SKM-1 (cell line): ENCODE measurements around the gene SLC43A2.
"Not testable (repeated sequence)": the region's sequence is repeated elsewhere in the genome, so short reads cannot be mapped to it uniquely, and the experiment has no call there.

ENCODE experiments used
- DNase-seq: peaks from one replicate; lab custom pipeline; 2025; ENCODE audit not compliant: unreplicated experiment; lab: John Stamatoyannopoulos, UW

Gene SLC43A2

DNA sequence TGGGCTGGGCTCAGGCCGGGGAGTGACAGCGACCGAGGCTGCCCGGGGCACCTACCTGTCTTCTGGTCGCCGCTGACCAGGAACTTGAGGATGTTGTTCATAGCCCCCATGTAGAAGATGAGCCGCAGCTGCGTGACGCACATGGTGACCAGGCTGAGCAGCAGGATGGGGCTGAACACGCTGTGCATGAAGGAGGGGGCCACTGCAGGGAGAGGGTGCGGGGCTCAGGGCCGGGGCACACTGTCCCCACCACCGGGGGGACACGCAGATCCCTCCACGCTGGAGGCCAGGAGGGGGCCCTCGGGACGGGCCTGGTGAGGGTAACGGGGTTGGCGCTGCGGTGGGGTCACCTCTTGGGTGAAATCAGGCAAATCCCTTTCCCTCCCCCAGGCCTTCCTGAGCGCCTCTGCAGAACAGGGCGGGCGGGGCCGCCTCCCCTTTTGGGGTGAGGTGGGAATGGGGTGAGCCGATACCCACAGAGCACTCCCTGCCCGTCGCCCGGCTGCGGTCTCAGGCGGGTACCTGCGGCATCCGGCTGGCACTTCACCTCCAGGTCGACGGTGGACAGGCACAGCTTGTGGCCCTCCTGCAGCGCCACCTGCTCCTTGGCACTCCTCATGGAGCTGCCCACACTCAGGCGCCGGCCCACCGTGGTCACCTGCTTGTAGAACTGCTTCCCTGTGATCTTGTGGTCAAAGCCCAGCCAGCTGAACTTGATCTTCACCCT lies 37.7 kb downstream of the SLC43A2 start:
- no peak for DNase-seq

DNA sequence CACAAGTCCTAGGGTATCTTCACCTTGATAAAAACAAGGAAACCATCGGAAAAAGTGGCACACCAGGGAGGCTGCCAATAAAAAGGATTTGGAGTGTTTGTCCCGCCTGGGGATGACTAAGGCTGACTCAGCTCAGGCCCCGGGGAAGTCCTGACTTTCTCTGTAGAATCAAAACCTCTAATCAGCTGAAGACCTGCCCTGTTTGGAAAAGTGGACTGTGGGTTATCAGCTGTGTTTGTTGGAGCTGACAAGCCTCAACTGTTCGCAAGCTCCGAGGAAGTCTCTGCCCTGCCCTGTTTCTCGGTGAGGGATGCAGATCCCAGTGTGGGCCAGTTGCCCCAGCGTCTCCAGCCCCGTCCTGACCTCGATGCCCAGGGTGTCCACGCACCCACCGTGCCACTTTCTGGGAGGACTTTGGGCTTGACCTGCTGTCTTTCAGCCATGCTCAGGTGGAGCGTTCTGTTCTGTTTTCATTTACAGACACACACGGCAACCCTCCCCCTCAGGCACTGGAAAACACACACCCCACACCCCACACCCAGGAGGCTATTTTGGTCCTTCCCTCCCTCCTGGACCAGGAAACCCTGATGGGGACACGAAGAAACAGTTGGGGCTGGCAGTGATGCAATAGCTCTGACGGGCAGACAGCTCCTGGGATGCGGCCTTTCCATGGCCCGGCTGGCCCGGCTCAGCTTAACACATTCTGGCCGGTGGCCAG lies 38.4 kb downstream of the SLC43A2 start:
- DNase-seq, result no peak

- DNase-seq, result no peak
These were observed 39.6 kb downstream of the SLC43A2 start for GRCh38 chr17:1588821-1589585.

GRCh38 chr17:1584167-1584566 lies 44.5 kb downstream of the SLC43A2 start:
- no peak for DNase-seq

- no peak for DNase-seq
These were observed 45.1 kb downstream of the SLC43A2 start for GRCh38 chr17:1583556-1583955.

- no peak for DNase-seq
These were observed 46.3 kb downstream of the SLC43A2 start for GRCh38 chr17:1582374-1582773.

DNA sequence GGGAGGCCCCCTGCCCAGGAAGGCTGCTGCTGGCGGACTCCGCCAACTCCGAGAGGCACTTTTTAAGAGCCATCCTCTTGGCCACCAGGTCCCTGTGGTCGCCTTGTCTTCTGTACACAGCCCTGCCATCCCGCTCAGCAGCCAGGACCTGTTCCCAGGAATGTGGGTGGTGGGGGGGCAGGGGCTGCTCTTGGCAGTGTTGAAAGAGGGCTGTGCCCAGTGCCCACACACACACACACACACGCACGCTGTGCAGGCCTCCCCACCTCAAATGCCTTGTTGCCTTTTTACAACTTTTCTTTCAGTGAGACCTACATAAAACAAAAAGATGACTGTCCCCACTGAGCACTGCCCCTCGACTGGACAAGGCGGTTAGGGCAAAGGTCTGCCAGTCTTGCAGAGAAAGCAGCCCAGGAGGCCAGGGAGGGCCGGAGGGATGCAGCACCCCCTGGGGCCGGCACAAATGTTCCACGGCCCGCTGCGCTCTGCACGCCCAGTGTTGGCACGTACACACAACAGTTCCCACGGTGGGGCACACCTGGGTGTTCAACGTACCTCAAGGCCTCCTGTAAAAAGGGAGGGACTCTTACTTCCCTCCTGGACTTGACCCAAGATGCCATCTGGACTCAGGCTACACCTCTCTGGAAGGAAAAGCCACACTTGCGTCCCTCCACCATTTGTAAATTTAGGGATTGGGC lies 47.5 kb downstream of the SLC43A2 start:
- no peak for DNase-seq

DNA sequence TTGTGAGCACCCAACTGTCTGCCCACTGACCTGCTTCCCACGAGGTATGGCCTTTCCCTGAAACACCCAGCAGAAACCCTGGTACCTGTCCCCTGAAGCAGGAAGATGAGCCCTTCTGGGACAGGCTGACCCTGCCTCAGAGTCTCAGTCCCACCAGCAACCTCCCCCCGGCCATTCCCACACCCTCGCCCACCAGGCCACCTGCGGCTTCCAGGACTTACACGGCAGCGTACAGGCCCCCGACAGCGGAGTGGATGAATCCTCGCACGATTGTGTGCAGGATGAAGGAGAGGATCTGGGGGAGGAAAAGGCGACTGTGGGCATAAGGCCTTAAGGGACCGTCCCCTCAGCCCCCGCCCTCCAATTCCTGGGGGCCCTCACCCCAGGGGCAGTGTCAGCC lies 50.6 kb downstream of the SLC43A2 start:
- DNase-seq, result no peak

DNA sequence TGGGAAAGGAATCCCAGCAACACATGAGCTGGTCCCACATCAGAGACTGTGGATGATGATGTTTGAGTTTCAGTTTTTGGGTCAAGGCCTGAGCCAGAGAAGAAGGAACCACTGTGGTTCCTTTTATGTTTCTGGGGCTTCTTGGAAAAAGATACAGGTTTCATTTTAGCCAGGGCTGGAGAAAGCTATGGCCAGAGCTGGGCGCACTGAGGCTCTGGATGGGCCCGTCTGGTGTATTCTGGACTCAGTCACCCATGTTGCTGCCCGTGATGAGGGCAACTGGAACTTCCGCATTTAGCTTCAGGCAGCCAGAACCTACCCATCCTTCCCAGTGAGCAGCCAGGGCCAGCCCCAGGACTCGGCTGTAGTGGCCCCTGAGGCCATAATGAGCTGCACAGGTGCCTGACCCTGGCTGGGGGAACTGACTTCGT lies 51.0 kb downstream of the SLC43A2 start:
- no peak for DNase-seq

DNA sequence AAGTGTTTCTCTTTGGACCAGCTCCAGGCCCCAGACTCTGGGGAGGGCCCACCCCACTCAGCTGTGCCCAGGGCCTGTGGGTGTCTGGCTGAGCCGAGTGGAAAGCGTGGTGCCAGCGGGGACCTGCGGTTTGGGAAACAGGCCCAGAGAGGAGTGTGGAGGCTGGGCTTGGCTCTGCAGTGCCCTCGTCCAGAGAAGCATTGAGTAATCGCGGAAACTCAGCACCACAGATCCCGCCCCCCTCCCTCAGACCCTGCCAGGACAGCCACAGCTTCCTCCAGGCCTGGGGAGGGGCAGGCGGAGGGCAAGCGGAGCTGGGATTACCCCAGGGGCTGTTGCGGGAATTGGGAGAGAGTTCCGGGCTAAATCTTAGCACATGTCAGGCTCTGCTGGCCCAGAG lies 51.5 kb downstream of the SLC43A2 start:
- DNase-seq, result no peak

GRCh38 chr17:1576500-1576899 lies 52.1 kb downstream of the SLC43A2 start:
- no peak for DNase-seq

GRCh38 chr17:1574697-1575471 lies 53.8 kb downstream of the SLC43A2 start:
- DNase-seq, result no peak

DNA sequence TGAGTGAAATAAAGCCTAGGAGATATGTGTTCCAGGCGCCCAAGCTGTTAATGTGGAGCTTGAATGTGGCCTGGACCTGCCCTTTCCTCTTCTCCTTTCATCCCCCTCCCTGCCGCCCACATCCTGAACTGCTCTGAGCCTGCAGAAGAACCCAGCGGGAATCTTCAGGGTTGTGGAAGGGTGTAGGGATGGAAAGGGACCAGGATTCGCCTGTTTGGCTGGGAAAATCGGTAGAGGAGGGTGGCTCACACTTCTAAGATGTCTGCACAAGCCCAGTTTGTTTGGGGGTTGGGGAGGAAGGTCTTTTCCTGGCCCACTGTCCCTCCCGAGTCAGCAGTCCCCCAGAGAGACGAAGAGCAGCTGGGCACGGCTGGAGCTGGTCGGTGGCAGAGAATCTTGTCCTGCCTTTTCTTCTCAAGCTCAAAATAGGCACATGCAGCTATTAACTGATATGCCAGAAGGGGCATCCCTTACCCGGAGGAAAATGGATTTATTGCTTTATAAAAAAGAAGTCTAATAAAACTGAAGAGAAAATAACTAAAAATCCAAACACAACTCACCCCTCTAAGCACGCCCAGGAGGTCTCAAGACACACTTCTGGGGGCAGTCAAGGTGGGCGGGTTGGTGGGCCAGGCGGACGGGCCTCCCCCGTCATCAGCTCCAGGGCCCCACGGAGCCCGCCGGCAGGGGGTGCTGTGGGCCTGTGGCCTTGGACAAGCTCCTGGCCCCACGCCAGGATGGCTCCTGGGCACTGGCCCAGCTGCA lies 54.5 kb downstream of the SLC43A2 start:
- DNase-seq, result no peak

DNA sequence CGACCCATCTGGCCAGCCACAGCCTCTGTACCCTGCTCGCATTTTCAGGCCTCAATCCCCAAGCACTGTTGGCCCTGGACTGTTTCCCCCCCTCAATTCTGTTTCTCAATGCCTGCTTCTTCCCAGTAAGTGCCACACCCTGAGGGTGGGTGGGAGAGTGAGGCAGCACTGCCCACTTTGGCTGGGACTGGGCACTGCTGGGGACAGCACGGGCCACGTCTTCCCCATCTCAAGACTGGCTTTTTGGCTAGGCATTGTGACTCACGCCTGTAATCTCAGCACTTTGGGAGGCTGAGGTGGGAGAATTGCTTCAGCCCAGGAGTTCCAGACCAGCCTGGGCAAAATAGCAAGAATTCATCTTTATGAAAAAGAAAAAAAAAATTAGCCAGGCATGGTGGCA lies 56.0 kb downstream of the SLC43A2 start:
- DNase-seq, result not testable (repeated sequence)

GRCh38 chr17:1571341-1571704 lies 57.3 kb downstream of the SLC43A2 start:
- DNase-seq, result no peak

GRCh38 chr17:1568950-1569810 lies 59.5 kb downstream of the SLC43A2 start:
- no peak for DNase-seq

DNA sequence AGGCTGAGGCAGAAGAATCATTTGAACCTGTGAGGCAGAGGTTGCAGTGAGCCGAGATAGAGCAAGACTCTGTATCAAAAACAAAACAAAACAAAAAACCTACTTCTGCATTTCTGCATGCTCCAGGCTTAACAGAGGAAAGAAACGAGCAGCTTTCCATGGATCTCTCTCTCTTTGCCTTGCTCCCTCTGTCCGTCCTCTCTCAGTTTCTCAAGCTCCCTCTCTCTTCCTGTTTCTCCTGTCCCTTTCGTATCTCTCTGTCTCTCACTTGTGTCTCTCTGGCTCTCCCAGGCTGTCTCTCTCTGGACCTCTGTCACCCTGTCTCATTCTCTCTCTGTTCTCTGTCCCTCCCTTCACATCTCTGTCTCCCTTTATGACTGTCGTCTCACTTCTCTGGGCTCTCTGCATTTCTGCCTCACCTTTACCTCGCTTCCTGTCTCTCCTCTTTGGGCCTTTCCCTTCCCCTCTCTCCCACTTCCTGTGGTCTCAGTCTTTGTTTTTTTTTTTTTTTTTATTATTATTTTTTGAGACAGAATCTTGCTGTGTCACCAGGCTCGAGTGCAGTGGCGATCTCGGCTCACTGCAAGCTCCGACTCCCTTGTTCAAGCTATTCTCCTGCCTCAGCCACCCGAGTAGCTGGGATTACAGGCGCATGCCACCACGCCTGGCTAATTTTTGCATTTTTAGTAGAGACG lies 62.0 kb downstream of the SLC43A2 start:
- no peak for DNase-seq

DNA sequence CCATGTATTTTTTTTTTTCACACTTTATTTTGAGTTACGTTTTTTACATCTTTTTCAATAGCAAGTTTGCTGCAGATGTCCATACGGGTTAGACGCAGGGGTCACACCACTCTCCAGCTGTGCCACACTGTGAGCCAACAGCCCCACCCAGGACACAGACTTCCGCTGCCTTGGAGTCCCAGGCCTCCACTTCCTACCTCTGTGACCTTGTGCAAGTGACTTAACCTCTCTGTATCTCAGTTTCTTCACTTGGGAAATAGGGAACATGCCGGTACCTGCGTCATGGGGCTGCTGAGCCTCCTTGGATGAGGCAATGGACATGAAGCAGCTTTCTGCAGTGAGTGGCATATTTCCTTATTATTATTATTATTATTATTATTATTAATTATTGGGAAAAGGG lies 62.8 kb downstream of the SLC43A2 start:
- no peak for DNase-seq
